H1 (cell line): ENCODE measurements around the gene ARID4A. TPM values are rescaled to one million over a fixed set of nuclear protein-coding genes. Genes with fewer than 3 reads are reported as not detected.

Source experiments
- CBX5 ChIP-seq: fragments of 300-800, 300-1000 bp; sonication (generic); IDR thresholded peaks from 2 replicates; pipeline ENCODE4 v1.7.1; 2016; ENCODE audit warnings: antibody characterized with exemption, low read length, low read depth
- CHD7 ChIP-seq: fragments of 300-600 bp; sonication (generic); IDR thresholded peaks from 2 replicates; pipeline ENCODE4 v1.7.1; 2012; ENCODE audit warnings: low read length, moderate library complexity, mild to moderate bottlenecking, inconsistent platforms; ENCODE audit not compliant: insufficient replicate concordance
- HDAC2 ChIP-seq, 2 experiments: fragments of 300-600 bp in 1 of 2; sonication (generic) in 1 of 2; IDR thresholded peaks; 2 replicates each; pipeline ENCODE4 v1.6.1; 2011 to 2012; ENCODE audit warnings: low read depth in 2 of 2, low read length in 2 of 2, mild to moderate bottlenecking in 2 of 2, moderate library complexity in 2 of 2, borderline replicate concordance in 1 of 2, inconsistent platforms in 1 of 2
- KDM1A ChIP-seq: fragments of 200-600, 300-600 bp; sonication (generic); IDR thresholded peaks from 2 replicates; pipeline ENCODE4 v1.7.1; 2016; ENCODE audit warnings: mild to moderate bottlenecking, low read length, borderline replicate concordance
- MAFK ChIP-seq: IDR thresholded peaks from 2 replicates; pipeline ENCODE4 v1.6.1; 2012; ENCODE audit warnings: low read depth, mild to moderate bottlenecking, improper control_type of control experiment, low read length
- MAX ChIP-seq: IDR thresholded peaks from 2 replicates; pipeline ENCODE4 v1.6.1; 2012; ENCODE audit warnings: inconsistent platforms
- PHF8 ChIP-seq: fragments of 200-600 bp; sonication (generic); conservative IDR thresholded peaks from 2 replicates; pipeline ENCODE4 v1.7.1; 2012; ENCODE audit warnings: low read depth, mild to moderate bottlenecking, inconsistent platforms, low read length, moderate library complexity
- POLR2AphosphoS5 ChIP-seq: IDR thresholded peaks from 2 replicates; pipeline ENCODE4 v1.6.1; 2011; ENCODE audit warnings: low read depth, low read length
- SP1 ChIP-seq: IDR thresholded peaks from 2 replicates; pipeline ENCODE4 v1.6.1; 2011; ENCODE audit warnings: low read depth, low read length
- SRF ChIP-seq: IDR thresholded peaks from 2 replicates; pipeline ENCODE4 v1.6.1; 2011; ENCODE audit warnings: mild to moderate bottlenecking, low read depth, low read length, moderate library complexity
- TBP ChIP-seq: IDR thresholded peaks from 2 replicates; pipeline ENCODE4 v1.6.1; 2011; ENCODE audit warnings: low read depth, low read length, improper control_type of control experiment
- polyA plus RNA-seq, 7 experiments: library from polyadenylated mRNA; depleted of rRNA in 3 of 7; stranded (reverse) in 5 of 7; unstranded in 2 of 7; fragments of >200 nt in 5 of 7; fragments of 200-250 nt in 2 of 7; gene quantifications; 1 replicate in 5 of 7; 2 replicates in 1 of 7; 4 replicates in 1 of 7; pipeline versions ENCODE4 v1.2.1 to v1.2.3, GENCODE V29; 2011 to 2013; ENCODE audit warnings: missing spikeins in 2 of 7, mixed read lengths in 2 of 7
- total RNA-seq: library from RNA; stranded (reverse); fragmentation: NEBNext Ultra II Directional; extraction: Animal tissue kit (Norgen Biotek cat#: 25700); gene quantifications from 2 replicates; pipeline ENCODE4 v1.2.1, GENCODE V29; 2021

The ARID4A gene
- total and polyA plus RNA-seq, 2 of the 8 experiments (the other 6 are each of a cell fraction or from before 2014, with no cell fraction given): 2.1 to 14.6 TPM

GRCh38 chr14:58249611-58250010, 48.7 kb upstream of the ARID4A start (continued):
- TF ChIP-seq CHD7 (no peak), HDAC2 (IDR thresholded peaks at IDR 0.05; ENCODE audit: borderline replicate concordance in 1 of 2, low read depth in 2 of 2, low read length in 2 of 2) (no peak), POLR2AphosphoS5 (no peak), KDM1A (no peak), PHF8 (no peak), MAX (no peak), SRF (no peak), SP1 (no peak), TBP (no peak), CBX5 (no peak), MAFK (no peak)
